Activated naive CD8-positive, alpha-beta T cell treated with anti-CD3 and anti-CD28 coated beads, Interleukin-2, amount 50 U/mL, for 24 hours (primary cell): ENCODE measurements around the gene ZFHX3.

ENCODE experiments used
- ATAC-seq: fragments of 150-1000 bp; cut with Tn5 transposase; one replicate; pipeline ENCODE4 v1.10.0; 2021
- DNase-seq: peaks from one replicate; pipeline ENCODE4 v3.0.0; 2021
- H3K27ac Mint-ChIP-seq: one replicate; pipeline ENCODE4 v1.8.0; 2021; ENCODE audit warnings: mild to moderate bottlenecking, mixed read lengths
- H3K27me3 Mint-ChIP-seq: one replicate; pipeline ENCODE4 v1.8.0; 2021; ENCODE audit warnings: mixed read lengths
- H3K36me3 Mint-ChIP-seq: one replicate; pipeline ENCODE4 v1.8.0; 2021; ENCODE audit warnings: low read depth, mixed read lengths
- H3K4me1 Mint-ChIP-seq: one replicate; pipeline ENCODE4 v1.8.0; 2021; ENCODE audit warnings: mixed read lengths
- H3K4me3 Mint-ChIP-seq: one replicate; pipeline ENCODE4 v1.8.0; 2021; ENCODE audit warnings: mild to moderate bottlenecking, moderate library complexity, mixed read lengths
- H3K9me3 Mint-ChIP-seq: one replicate; pipeline ENCODE4 v1.8.0; 2021; ENCODE audit warnings: mixed read lengths

The ZFHX3 gene

GRCh38 chr16:72950669-72951068 lies 97.3 kb downstream of the ZFHX3 start:
- H3K27me3 Mint-ChIP-seq: no peaks in the 10 kb centered on the region

GRCh38 chr16:72948238-72948829 lies 99.6 kb downstream of the ZFHX3 start:
- Mint-ChIP-seq H3K27ac (no peak overlapping the region), H3K27me3 (no peaks in the 10 kb centered on the region), H3K4me3 (no peak overlapping the region), H3K9me3 (no peaks in the 10 kb centered on the region), H3K4me1 (no peaks in the 10 kb centered on the region), H3K36me3 (no peaks in the 10 kb centered on the region)
- ATAC-seq (no peak), DNase-seq (no peak)

More at GRCh38 chr16:72950669-72951068, 97.3 kb downstream of the ZFHX3 start:
- Mint-ChIP-seq H3K9me3 (no peaks in the 10 kb centered on the region), H3K4me3 (no peak overlapping the region), H3K4me1 (no peaks in the 10 kb centered on the region), H3K27ac (no peak overlapping the region), H3K36me3 (no peaks in the 10 kb centered on the region)
- DNase-seq (no peak), ATAC-seq (no peak)

DNA sequence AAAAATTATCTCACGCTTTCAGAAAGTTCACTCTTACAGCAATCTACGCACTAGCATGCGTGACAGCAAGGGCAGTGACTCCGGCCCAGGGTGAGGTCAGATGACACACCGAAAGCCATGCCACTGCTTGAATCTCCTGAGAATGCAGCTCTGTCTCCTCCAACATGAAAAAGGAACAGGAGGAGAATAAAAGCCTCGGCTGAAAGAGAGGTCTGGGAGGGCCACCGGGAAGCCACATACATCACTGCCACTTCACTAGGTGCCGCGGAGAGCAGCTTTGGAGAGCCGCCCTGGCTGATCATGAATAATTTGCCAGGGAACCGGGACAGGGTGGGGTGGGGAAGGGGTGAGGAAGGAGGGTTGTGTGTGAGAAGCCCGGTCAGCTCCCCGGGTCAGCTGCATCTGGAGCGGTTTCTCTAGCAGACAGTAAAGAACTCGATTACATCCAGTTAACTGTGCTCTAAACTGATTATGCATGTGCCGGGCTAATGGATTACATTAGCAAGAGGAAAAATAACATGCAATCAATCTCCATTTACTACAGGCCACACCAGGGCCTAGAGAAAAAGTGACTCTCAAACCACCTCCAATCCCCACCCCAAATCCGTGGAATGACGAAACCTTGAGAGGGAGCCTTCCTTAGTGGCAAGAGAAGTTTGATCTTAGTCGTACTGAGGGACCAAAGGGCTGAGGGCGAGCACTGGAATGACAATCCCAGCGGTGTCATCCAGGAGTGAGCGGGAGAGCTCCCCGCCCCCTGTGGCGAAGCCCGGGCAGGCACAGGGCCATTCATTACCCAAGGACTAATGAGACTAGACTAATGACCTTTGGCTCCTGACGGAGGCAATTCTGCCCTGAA lies 100.3 kb downstream of the ZFHX3 start:
- H3K4me3 Mint-ChIP-seq: no peak overlapping the region
- DNase-seq (no peak), ATAC-seq (no peak)
- H3K9me3 Mint-ChIP-seq: no peaks in the 10 kb centered on the region
- H3K4me1 Mint-ChIP-seq: no peaks in the 10 kb centered on the region
- no peak overlapping the region for H3K27ac Mint-ChIP-seq
- no peaks in the 10 kb centered on the region for H3K36me3 Mint-ChIP-seq
- no peaks in the 10 kb centered on the region for H3K27me3 Mint-ChIP-seq

- no peak for ATAC-seq
- Mint-ChIP-seq H3K36me3 (no peaks in the 10 kb centered on the region), H3K27ac (no peak overlapping the region)
These were observed 101.3 kb downstream of the ZFHX3 start for GRCh38 chr16:72946474-72947194.

DNA sequence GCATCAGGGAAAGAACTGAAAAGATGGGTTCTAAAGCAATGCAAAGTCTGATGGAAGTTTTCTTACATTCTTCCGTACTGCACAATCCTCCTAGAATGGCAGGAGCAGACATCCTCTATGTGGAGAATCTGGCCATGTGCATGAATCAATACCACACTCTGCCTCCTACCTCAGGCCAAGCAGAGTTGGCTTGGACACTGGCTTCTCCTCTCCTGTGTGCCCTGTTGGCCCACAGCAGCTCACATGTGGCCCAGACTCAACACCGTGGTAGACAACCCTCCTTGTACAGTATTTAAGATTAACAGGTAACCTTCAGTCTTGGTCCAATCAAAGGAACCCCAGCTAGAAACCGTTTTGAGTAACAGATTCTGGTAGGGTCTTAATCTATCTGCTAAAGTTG lies 101.9 kb downstream of the ZFHX3 start:
- no peak overlapping the region for H3K4me3 Mint-ChIP-seq
- H3K27ac Mint-ChIP-seq: no peak overlapping the region
- no peaks in the 10 kb centered on the region for H3K4me1 Mint-ChIP-seq
- H3K36me3 Mint-ChIP-seq: no peaks in the 10 kb centered on the region
- H3K27me3 Mint-ChIP-seq: no peaks in the 10 kb centered on the region
- ATAC-seq (no peak), DNase-seq (no peak)
- H3K9me3 Mint-ChIP-seq: no peaks in the 10 kb centered on the region

More at GRCh38 chr16:72946474-72947194, 101.3 kb downstream of the ZFHX3 start:
- DNase-seq: no peak
- H3K4me1 Mint-ChIP-seq: no peaks in the 10 kb centered on the region
- H3K4me3 Mint-ChIP-seq: no peak overlapping the region
- no peaks in the 10 kb centered on the region for H3K27me3 Mint-ChIP-seq
- no peaks in the 10 kb centered on the region for H3K9me3 Mint-ChIP-seq

DNA sequence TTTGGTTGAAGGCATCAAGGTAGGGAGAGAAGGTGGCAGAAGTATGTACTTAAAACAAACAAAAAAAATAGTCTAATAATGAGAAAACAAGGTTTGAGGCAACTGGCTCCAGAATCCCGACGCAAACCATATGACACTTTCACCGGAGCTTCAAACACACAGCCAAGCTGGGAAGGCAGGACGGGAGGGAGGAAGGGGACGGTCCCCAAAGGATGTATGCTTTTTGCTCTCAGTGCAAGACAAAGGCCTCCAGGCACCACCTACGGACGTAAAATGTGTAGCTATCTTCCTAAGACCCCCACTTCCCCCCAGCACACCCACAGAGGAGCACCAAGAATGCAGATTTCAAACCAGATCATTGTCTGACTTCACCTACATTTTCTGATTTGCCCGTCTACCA lies 102.3 kb downstream of the ZFHX3 start:
- Mint-ChIP-seq H3K4me3 (no peak overlapping the region), H3K36me3 (no peaks in the 10 kb centered on the region), H3K4me1 (no peaks in the 10 kb centered on the region), H3K27ac (no peak overlapping the region), H3K27me3 (no peaks in the 10 kb centered on the region), H3K9me3 (no peaks in the 10 kb centered on the region)
- DNase-seq: no peak
- ATAC-seq: no peak

DNA sequence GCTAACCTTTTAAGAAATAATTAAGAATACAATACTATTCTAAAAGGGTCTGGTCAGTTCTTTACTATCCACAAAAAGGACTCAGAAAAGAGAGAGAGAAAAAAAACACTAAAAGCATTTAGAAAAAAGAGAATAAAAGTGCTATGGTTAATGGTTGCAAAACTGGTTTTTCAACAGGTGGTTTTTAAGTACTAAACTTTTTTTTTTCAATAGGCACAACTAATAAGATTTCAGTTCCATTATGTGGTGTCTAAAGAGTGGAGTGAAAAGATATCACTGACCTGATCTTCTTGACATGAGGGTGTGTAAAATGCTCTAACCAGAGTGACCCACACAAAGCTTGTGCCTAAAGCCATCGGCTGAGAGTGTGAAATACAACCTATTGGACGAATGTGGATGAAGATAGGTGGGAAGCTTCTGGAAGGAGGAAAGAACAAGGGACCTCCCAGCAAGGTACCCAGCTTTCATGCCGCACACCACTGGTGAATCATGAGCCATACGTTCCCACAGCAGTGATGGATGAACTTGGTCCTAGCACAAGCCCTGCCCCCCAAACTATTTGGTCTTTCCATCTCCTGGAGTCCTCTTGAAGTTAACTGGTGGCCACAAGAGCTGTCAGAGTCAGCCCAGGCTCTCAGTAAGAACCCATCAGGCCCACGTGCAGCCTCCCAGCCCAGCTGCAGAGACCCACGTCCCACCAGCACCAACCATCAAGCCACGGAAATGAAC lies 103.0 kb downstream of the ZFHX3 start:
- Mint-ChIP-seq H3K4me3 (no peak overlapping the region), H3K27me3 (no peaks in the 10 kb centered on the region), H3K4me1 (no peaks in the 10 kb centered on the region), H3K27ac (no peak overlapping the region), H3K36me3 (no peaks in the 10 kb centered on the region), H3K9me3 (no peaks in the 10 kb centered on the region)
- no peak for DNase-seq
- no peak for ATAC-seq

- Mint-ChIP-seq H3K27me3 (no peaks in the 10 kb centered on the region), H3K9me3 (no peaks in the 10 kb centered on the region), H3K36me3 (no peaks in the 10 kb centered on the region), H3K27ac (no peak overlapping the region), H3K4me1 (no peaks in the 10 kb centered on the region), H3K4me3 (no peak overlapping the region)
- DNase-seq: no peak
- no peak for ATAC-seq
These were observed 105.9 kb downstream of the ZFHX3 start for GRCh38 chr16:72942021-72942420.

DNA sequence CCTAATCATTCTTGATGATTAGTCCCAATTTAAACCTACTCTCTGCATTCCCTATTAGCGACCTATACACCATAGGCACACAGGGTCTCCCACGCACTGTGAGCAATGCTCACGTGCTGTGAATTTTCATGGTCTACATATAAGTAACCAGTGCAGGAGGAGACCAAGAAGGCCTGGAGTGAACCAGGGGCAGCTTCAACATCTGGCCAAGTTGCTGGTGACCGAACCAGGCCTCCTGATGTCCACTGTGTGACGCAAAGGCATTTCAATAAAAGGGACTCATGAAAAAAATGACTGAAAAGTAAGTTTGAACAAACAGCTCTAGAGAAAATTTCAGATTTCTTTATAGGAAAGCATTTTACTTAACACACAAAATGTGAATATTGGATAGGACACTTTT lies 107.0 kb downstream of the ZFHX3 start:
- ATAC-seq (no peak), DNase-seq (no peak)
- Mint-ChIP-seq H3K4me1 (no peaks in the 10 kb centered on the region), H3K27me3 (no peaks in the 10 kb centered on the region), H3K36me3 (no peaks in the 10 kb centered on the region), H3K9me3 (no peaks in the 10 kb centered on the region), H3K4me3 (no peak overlapping the region), H3K27ac (no peak overlapping the region)

DNA sequence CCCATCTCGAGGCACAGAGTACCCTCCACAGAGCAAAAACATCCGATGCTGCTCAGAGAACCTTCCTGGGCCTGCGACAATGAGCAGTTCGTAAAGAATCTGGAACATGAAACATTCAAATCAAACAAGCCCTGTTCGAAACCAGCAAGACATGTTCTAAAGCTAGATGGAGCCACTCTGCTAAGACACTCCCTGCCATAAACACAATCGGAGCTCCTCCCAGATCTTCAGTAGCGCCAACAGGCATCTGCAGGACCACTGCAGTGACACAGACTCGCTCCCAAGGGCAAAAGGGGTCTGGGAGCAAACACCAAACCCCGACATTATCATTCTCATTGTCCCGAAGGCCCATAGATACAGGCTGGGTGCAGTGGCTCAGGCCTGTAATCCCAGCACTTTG lies 108.7 kb downstream of the ZFHX3 start:
- no peak overlapping the region for H3K27ac Mint-ChIP-seq
- no peaks in the 10 kb centered on the region for H3K4me1 Mint-ChIP-seq
- H3K36me3 Mint-ChIP-seq: no peaks in the 10 kb centered on the region
- DNase-seq: no peak
- ATAC-seq: no peak
- H3K9me3 Mint-ChIP-seq: no peaks in the 10 kb centered on the region
- no peak overlapping the region for H3K4me3 Mint-ChIP-seq
- H3K27me3 Mint-ChIP-seq: no peaks in the 10 kb centered on the region

- ATAC-seq (no peak), DNase-seq (no peak)
- H3K4me3 Mint-ChIP-seq: no peak overlapping the region
- no peaks in the 10 kb centered on the region for H3K9me3 Mint-ChIP-seq
- H3K36me3 Mint-ChIP-seq: no peaks in the 10 kb centered on the region
- H3K4me1 Mint-ChIP-seq: no peaks in the 10 kb centered on the region
- no peak overlapping the region for H3K27ac Mint-ChIP-seq
- no peaks in the 10 kb centered on the region for H3K27me3 Mint-ChIP-seq
These were observed 109.1 kb downstream of the ZFHX3 start for GRCh38 chr16:72938795-72939164.

- no peak overlapping the region for H3K4me3 Mint-ChIP-seq
- no peaks in the 10 kb centered on the region for H3K36me3 Mint-ChIP-seq
- H3K27me3 Mint-ChIP-seq: no peaks in the 10 kb centered on the region
These were observed 109.8 kb downstream of the ZFHX3 start for GRCh38 chr16:72937916-72938794.

DNA sequence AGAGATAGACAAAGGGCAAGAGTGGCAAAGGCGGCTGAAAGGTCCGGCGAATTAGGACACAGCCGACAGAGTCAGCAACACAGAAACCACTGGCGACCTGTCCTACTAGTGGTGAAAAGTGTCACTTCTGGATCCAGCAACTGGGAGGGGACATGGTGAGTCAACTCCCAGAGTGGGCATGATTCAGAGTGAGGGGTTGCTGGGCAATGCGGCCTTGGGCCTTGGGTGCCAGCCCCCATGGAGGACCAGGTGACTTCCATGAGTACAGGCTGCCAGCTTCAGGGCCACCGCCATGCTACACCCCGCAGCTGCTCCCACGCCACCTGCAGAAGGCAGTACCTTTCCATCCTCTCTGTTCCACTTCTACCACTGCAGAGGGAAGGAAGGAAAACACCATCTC lies 110.6 kb downstream of the ZFHX3 start:
- ATAC-seq (no peak), DNase-seq (no peak)
- Mint-ChIP-seq H3K27me3 (no peaks in the 10 kb centered on the region), H3K9me3 (no peaks in the 10 kb centered on the region), H3K4me1 (peaks cover 3% of the 10 kb centered on the region), H3K27ac (no peak overlapping the region), H3K36me3 (no peaks in the 10 kb centered on the region), H3K4me3 (no peak overlapping the region)

More at GRCh38 chr16:72937916-72938794, 109.8 kb downstream of the ZFHX3 start:
- Mint-ChIP-seq H3K27ac (no peak overlapping the region), H3K4me1 (no peaks in the 10 kb centered on the region), H3K9me3 (no peaks in the 10 kb centered on the region)
- no peak for ATAC-seq
- no peak for DNase-seq

- Mint-ChIP-seq H3K4me3 (no peak overlapping the region), H3K27ac (no peak overlapping the region), H3K36me3 (no peaks in the 10 kb centered on the region), H3K27me3 (no peaks in the 10 kb centered on the region), H3K9me3 (no peaks in the 10 kb centered on the region), H3K4me1 (peaks cover 10% of the 10 kb centered on the region)
- no peak for DNase-seq
- no peak for ATAC-seq
These were observed 111.5 kb downstream of the ZFHX3 start for GRCh38 chr16:72936408-72936807.
